ENCODE measurements around the gene PRDX2.
"Not testable (repeated sequence)": the region's sequence is repeated elsewhere in the genome, so short reads cannot be mapped to it uniquely, and the experiment has no call there.

The PRDX2 gene

GRCh38 chr19:12801466-12802266 lies at the start of gene PRDX2, which contains the start of gene THSD8:
Gene PRDX2, minus strand, starts transcription at chr19:12801800. Its CDS starts 539 bp downstream, at chr19:12801261.
Gene THSD8, plus strand, starts transcription at chr19:12802069. Its CDS starts 3 bp downstream, at chr19:12802072.
- peak; percentile 94 for DNase-seq

- peak; percentile 89 for DNase-seq
Measured at GRCh38 chr19:12847159-12848139, 45.8 kb upstream of the PRDX2 start.

GRCh38 chr19:12846613-12847012 lies 45.0 kb upstream of the PRDX2 start:
- DNase-seq, result not testable (repeated sequence)

- DNase-seq, result peak; percentile 90
Measured at GRCh38 chr19:12843999-12844732, 42.6 kb upstream of the PRDX2 start.

- DNase-seq, result no peak
Measured at GRCh38 chr19:12843328-12843727, 41.7 kb upstream of the PRDX2 start.

GRCh38 chr19:12842511-12842910 lies 40.9 kb upstream of the PRDX2 start:
- no peak for DNase-seq

GRCh38 chr19:12841094-12841493 lies 39.5 kb upstream of the PRDX2 start:
- DNase-seq, result peak; percentile 99

- peak; percentile 99 for DNase-seq
Measured at GRCh38 chr19:12840091-12841079, 38.8 kb upstream of the PRDX2 start.

GRCh38 chr19:12838886-12839756 lies 37.5 kb upstream of the PRDX2 start:
- DNase-seq, result peak; percentile 74

- DNase-seq, result peak; percentile 89
Measured at GRCh38 chr19:12838182-12838885, 36.7 kb upstream of the PRDX2 start, which contains the start of gene MAST1. Gene MAST1, plus strand, starts transcription at chr19:12838515. Its CDS starts 58 bp downstream, at chr19:12838573.

GRCh38 chr19:12837225-12837624 lies 35.6 kb upstream of the PRDX2 start:
- no peak for DNase-seq

GRCh38 chr19:12836529-12836863 lies 34.9 kb upstream of the PRDX2 start:
- DNase-seq, result no peak

GRCh38 chr19:12834976-12835757 lies 33.6 kb upstream of the PRDX2 start:
- DNase-seq, result peak; percentile 94

- DNase-seq, result peak; percentile 85
Measured at GRCh38 chr19:12834566-12834943, 33.0 kb upstream of the PRDX2 start, which contains the start of gene RTBDN. Gene RTBDN, minus strand, starts transcription at chr19:12834579. Its CDS starts 4,600 bp downstream, at chr19:12829979.

- DNase-seq, result peak; percentile 92
Measured at GRCh38 chr19:12833738-12834565, 32.4 kb upstream of the PRDX2 start.

GRCh38 chr19:12833418-12833737 lies 31.8 kb upstream of the PRDX2 start:
- DNase-seq, result no peak

- peak; percentile 92 for DNase-seq
Measured at GRCh38 chr19:12828494-12828893, 26.9 kb upstream of the PRDX2 start.
